A673 (cell line): ENCODE data around the gene ZNF683.

Experiments
- EZH2 ChIP-seq: fragments of 200-600 bp; sonication (generic); IDR thresholded peaks from 2 replicates; pipeline ENCODE4 v1.6.1; 2017; ENCODE audit warnings: borderline replicate concordance, low read depth, mild to moderate bottlenecking, mixed read lengths, antibody characterized with exemption, low read length; ENCODE audit not compliant: poor library complexity, severe bottlenecking
- TF ChIP-seq, protein P1 (sequence below): fragments of 300-800, 200-600 bp; sonication (generic); conservative IDR thresholded peaks from 2 replicates; pipeline ENCODE4 v1.5.1; 2017; ENCODE audit warnings: low read depth, mild to moderate bottlenecking, antibody characterized with exemption, low read length, moderate library complexity, mixed read lengths

DNA sequence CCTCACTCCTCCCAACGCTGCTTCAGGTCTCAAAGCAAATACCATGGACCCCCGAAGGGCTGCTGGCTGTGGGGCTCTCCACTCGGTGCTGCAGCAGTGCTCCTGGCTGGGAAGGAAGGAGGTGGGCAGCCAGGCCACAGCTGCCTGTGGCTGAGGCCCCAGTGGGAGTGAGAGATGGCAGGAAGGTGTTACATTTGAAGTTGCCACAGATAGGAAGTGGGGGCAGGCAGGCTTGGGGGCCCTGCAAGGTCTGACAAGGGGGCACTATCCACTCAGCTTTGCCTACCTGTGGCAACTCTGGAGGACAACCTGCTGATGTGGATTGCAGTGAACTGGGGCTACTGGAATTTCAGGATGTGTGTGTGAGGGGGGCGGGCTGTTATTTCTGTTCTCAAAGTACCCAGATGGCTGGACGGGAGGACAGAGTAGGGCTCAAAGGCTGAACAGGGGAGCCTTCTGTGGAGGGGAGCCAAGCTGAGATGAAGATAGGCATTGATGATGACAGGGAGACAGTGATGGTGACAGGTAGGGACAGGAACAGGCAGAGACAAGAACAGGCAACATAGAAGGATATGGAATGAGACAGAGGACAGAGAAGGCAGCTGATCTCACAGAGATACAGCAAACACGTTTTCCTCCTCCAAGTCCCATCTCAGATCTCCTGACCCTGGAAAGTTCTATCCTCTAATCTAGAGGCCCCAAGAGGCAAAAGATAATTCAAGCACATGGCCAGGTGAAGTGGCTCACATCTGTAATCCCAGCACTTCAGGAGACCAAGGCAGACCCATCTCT lies 1.8 kb downstream of the ZNF683 start:
- TF ChIP-seq, protein P1, sequence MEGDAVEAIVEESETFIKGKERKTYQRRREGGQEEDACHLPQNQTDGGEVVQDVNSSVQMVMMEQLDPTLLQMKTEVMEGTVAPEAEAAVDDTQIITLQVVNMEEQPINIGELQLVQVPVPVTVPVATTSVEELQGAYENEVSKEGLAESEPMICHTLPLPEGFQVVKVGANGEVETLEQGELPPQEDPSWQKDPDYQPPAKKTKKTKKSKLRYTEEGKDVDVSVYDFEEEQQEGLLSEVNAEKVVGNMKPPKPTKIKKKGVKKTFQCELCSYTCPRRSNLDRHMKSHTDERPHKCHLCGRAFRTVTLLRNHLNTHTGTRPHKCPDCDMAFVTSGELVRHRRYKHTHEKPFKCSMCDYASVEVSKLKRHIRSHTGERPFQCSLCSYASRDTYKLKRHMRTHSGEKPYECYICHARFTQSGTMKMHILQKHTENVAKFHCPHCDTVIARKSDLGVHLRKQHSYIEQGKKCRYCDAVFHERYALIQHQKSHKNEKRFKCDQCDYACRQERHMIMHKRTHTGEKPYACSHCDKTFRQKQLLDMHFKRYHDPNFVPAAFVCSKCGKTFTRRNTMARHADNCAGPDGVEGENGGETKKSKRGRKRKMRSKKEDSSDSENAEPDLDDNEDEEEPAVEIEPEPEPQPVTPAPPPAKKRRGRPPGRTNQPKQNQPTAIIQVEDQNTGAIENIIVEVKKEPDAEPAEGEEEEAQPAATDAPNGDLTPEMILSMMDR = no peak
- no peak for TF ChIP-seq EZH2
